ENCODE data around the gene CNIH3. TPM values are rescaled to one million over a fixed set of nuclear protein-coding genes. Genes with fewer than 3 reads are reported as not detected.

CNIH3 gene
- polyA plus RNA-seq, 2 donors, result 0.99 to 1.4 TPM

DNA sequence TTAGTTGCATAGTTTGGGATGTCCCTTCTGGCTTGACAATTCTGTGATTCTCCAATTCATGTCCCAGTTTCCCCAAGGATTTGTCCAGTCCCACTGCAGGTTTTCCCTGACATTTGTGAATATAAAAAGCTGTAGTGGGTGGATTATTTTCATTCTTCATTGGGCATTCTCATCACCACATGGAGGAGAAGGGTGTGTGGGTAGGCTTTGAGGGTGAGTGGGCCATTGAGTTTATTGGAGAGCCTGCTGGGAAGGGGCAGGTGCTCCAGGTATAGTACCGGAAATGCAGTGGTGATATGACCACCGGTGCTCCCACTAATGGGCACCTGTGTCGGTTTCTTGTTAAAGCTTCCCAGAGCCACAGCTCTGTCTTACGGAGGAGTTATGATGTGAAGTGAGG is 74.5 kb downstream of the CNIH3 start:
- Histone ChIP-seq H3K27me3 (ENCODE audit: control insufficient read depth in 1 of 2, insufficient read depth in 2 of 2, low read length in 2 of 2) (no peaks in the 10 kb centered on the region), H3K9me3 (ENCODE audit: control insufficient read depth in 2 of 2, insufficient read depth in 1 of 2, low read depth in 1 of 2, low read length in 1 of 2) (no peaks in the 10 kb centered on the region), H3K4me1 (ENCODE audit: control insufficient read depth in 2 of 2, insufficient read depth in 2 of 2, low read length in 1 of 2) (no peaks in the 10 kb centered on the region), H3K27ac (ENCODE audit: low read depth in 2 of 2, low read length in 1 of 2) (no peak overlapping the region), H3K36me3 (ENCODE audit: control insufficient read depth in 2 of 2, insufficient read depth in 2 of 2, low read length in 1 of 2) (no peaks in the 10 kb centered on the region), H3K4me3 (ENCODE audit: low read depth in 1 of 2, low read length in 2 of 2) (no peak overlapping the region)
- 98% methylated on average over 4 of the region's 4 CpGs for WGBS, 2 donors

GRCh38 chr1:224691148-224691925 is 75.2 kb downstream of the CNIH3 start:
- no peaks in the 10 kb centered on the region for H3K36me3 ChIP-seq (ENCODE audit: control insufficient read depth in 2 of 2, insufficient read depth in 2 of 2, low read length in 1 of 2)
- H3K27ac ChIP-seq (ENCODE audit: low read depth in 2 of 2, low read length in 1 of 2), result no peak overlapping the region
- WGBS, 2 donors, result 67 to 77% methylated on average over 4 of the region's 4 CpGs
- no peak overlapping the region for H3K4me3 ChIP-seq (ENCODE audit: low read depth in 1 of 2, low read length in 2 of 2)
- H3K4me1 ChIP-seq (ENCODE audit: control insufficient read depth in 2 of 2, insufficient read depth in 2 of 2, low read length in 1 of 2), result no peaks in the 10 kb centered on the region
- no peaks in the 10 kb centered on the region for H3K9me3 ChIP-seq (ENCODE audit: control insufficient read depth in 2 of 2, insufficient read depth in 1 of 2, low read depth in 1 of 2, low read length in 1 of 2)
- H3K27me3 ChIP-seq (ENCODE audit: control insufficient read depth in 1 of 2, insufficient read depth in 2 of 2, low read length in 2 of 2), result no peaks in the 10 kb centered on the region

GRCh38 chr1:224694969-224695368 is 78.9 kb downstream of the CNIH3 start:
- H3K27ac ChIP-seq (ENCODE audit: low read depth in 2 of 2, low read length in 1 of 2), result no peak overlapping the region
- H3K27me3 ChIP-seq (ENCODE audit: control insufficient read depth in 1 of 2, insufficient read depth in 2 of 2, low read length in 2 of 2), result no peaks in the 10 kb centered on the region
- no peaks in the 10 kb centered on the region for H3K36me3 ChIP-seq (ENCODE audit: control insufficient read depth in 2 of 2, insufficient read depth in 2 of 2, low read length in 1 of 2)
- no peaks in the 10 kb centered on the region for H3K9me3 ChIP-seq (ENCODE audit: control insufficient read depth in 2 of 2, insufficient read depth in 1 of 2, low read depth in 1 of 2, low read length in 1 of 2)
- H3K4me1 ChIP-seq (ENCODE audit: control insufficient read depth in 2 of 2, insufficient read depth in 2 of 2, low read length in 1 of 2), result no peaks in the 10 kb centered on the region
- WGBS, 2 donors, result 88 to 91% methylated on average over 3 of the region's 3 CpGs
- no peak overlapping the region for H3K4me3 ChIP-seq (ENCODE audit: low read depth in 1 of 2, low read length in 2 of 2)

GRCh38 chr1:224696021-224696420 is 79.9 kb downstream of the CNIH3 start:
- Histone ChIP-seq H3K4me3 (ENCODE audit: low read depth in 1 of 2, low read length in 2 of 2) (no peak overlapping the region), H3K27me3 (ENCODE audit: control insufficient read depth in 1 of 2, insufficient read depth in 2 of 2, low read length in 2 of 2) (no peaks in the 10 kb centered on the region)
- 72 to 76% methylated on average over 2 of the region's 2 CpGs for WGBS, 2 donors

GRCh38 chr1:224696891-224697765 is 81.0 kb downstream of the CNIH3 start:
- Histone ChIP-seq H3K9me3 (ENCODE audit: control insufficient read depth in 2 of 2, insufficient read depth in 1 of 2, low read depth in 1 of 2, low read length in 1 of 2) (no peaks in the 10 kb centered on the region), H3K4me3 (ENCODE audit: low read depth in 1 of 2, low read length in 2 of 2) (no peak overlapping the region), H3K36me3 (ENCODE audit: control insufficient read depth in 2 of 2, insufficient read depth in 2 of 2, low read length in 1 of 2) (no peaks in the 10 kb centered on the region), H3K4me1 (ENCODE audit: control insufficient read depth in 2 of 2, insufficient read depth in 2 of 2, low read length in 1 of 2) (no peaks in the 10 kb centered on the region), H3K27ac (ENCODE audit: low read depth in 2 of 2, low read length in 1 of 2) (no peak overlapping the region), H3K27me3 (ENCODE audit: control insufficient read depth in 1 of 2, insufficient read depth in 2 of 2, low read length in 2 of 2) (no peaks in the 10 kb centered on the region)
- 81 to 86% methylated on average over 14 of the region's 14 CpGs for WGBS, 2 donors

More at GRCh38 chr1:224696021-224696420, 79.9 kb downstream of the CNIH3 start:
- Histone ChIP-seq H3K27ac (ENCODE audit: low read depth in 2 of 2, low read length in 1 of 2) (no peak overlapping the region), H3K4me1 (ENCODE audit: control insufficient read depth in 2 of 2, insufficient read depth in 2 of 2, low read length in 1 of 2) (no peaks in the 10 kb centered on the region), H3K36me3 (ENCODE audit: control insufficient read depth in 2 of 2, insufficient read depth in 2 of 2, low read length in 1 of 2) (no peaks in the 10 kb centered on the region), H3K9me3 (ENCODE audit: control insufficient read depth in 2 of 2, insufficient read depth in 1 of 2, low read depth in 1 of 2, low read length in 1 of 2) (no peaks in the 10 kb centered on the region)

DNA sequence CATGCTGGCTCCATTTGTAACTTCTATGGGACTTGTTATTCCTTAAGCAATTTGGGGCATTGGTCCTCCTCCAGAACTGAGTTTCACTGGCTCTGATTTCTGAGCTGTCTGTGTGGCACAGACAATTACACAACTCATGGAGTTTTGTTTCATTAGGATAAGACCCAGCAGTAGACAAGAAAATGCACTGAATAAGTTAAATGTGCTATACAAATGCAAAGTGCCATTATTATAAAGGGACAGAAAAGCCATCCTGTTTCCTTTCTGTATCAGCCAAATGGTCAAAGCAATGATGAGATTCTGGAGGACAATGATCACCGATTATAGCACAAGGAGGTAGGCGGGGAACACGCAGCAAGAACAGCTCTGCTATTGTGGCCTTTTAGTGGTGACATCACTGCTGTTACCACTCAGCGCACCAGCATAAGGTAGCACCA is 81.9 kb downstream of the CNIH3 start:
- H3K27ac ChIP-seq (ENCODE audit: low read depth in 2 of 2, low read length in 1 of 2), result no peak overlapping the region
- WGBS, 2 donors, result 85 to 86% methylated on average over 4 of the region's 4 CpGs
- no peak overlapping the region for H3K4me3 ChIP-seq (ENCODE audit: low read depth in 1 of 2, low read length in 2 of 2)

DNA sequence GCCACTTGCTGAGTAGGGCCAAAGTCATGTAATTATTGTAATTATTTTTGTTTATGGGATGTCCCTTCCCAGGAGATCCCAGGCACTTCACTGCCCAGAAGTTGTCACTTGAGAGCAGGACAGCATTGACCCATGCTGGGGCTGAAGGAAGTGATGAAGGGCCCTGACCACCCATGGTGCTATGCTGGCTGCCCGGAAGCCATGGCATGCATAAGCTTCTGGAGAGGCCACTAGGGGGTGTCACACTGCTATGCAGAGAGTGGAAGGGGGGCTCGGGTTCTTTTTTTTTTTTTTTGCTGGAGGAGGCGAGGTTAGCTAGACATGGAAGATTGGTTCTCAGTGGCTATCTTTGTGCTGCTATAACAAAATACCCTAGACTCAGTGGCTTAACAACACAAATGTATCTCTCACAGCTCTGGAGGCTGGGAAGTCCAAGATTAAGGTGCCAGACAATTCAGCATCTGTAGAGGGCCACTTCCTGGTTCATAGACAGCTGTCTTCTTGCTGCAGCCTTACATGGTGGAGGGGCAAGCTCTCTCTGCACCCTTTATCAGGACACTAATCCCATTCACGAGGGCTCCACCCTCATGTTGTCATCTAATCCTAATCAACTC is 84.9 kb downstream of the CNIH3 start:
- Histone ChIP-seq H3K27ac (ENCODE audit: low read depth in 2 of 2, low read length in 1 of 2) (no peak overlapping the region), H3K4me3 (ENCODE audit: low read depth in 1 of 2, low read length in 2 of 2) (no peak overlapping the region), H3K36me3 (ENCODE audit: control insufficient read depth in 2 of 2, insufficient read depth in 2 of 2, low read length in 1 of 2) (no peaks in the 10 kb centered on the region), H3K4me1 (ENCODE audit: control insufficient read depth in 2 of 2, insufficient read depth in 2 of 2, low read length in 1 of 2) (no peaks in the 10 kb centered on the region), H3K27me3 (ENCODE audit: control insufficient read depth in 1 of 2, insufficient read depth in 2 of 2, low read length in 2 of 2) (no peaks in the 10 kb centered on the region), H3K9me3 (ENCODE audit: control insufficient read depth in 2 of 2, insufficient read depth in 1 of 2, low read depth in 1 of 2, low read length in 1 of 2) (no peaks in the 10 kb centered on the region)
- 66 to 75% methylated on average over 4 of the region's 4 CpGs for WGBS, 2 donors

More for the DNA sequence above, 81.9 kb downstream of the CNIH3 start:
- H3K9me3 ChIP-seq (ENCODE audit: control insufficient read depth in 2 of 2, insufficient read depth in 1 of 2, low read depth in 1 of 2, low read length in 1 of 2), result no peaks in the 10 kb centered on the region
- no peaks in the 10 kb centered on the region for H3K4me1 ChIP-seq (ENCODE audit: control insufficient read depth in 2 of 2, insufficient read depth in 2 of 2, low read length in 1 of 2)
- no peaks in the 10 kb centered on the region for H3K36me3 ChIP-seq (ENCODE audit: control insufficient read depth in 2 of 2, insufficient read depth in 2 of 2, low read length in 1 of 2)
- no peaks in the 10 kb centered on the region for H3K27me3 ChIP-seq (ENCODE audit: control insufficient read depth in 1 of 2, insufficient read depth in 2 of 2, low read length in 2 of 2)

DNA sequence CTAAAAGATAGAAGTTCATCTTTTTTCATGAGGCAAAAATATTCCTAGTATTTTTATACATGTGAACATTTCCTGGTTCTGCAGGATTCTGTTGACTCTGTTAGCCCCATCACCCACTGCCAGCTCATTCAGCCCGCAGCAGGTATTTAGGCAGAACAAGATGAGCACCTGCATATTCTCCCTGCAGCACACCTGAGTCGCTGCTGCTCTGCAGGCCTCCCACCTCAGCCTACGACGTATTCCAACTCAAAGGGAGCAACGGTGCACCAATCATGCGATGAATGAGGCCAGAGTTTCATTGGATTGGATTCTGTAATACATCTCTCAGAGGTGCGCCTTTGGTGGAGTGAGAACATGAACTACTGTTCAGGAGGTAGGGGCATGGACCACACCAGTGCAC is 87.6 kb downstream of the CNIH3 start:
- Histone ChIP-seq H3K27me3 (ENCODE audit: control insufficient read depth in 1 of 2, insufficient read depth in 2 of 2, low read length in 2 of 2) (no peaks in the 10 kb centered on the region), H3K4me3 (ENCODE audit: low read depth in 1 of 2, low read length in 2 of 2) (no peak overlapping the region), H3K4me1 (ENCODE audit: control insufficient read depth in 2 of 2, insufficient read depth in 2 of 2, low read length in 1 of 2) (no peaks in the 10 kb centered on the region), H3K36me3 (ENCODE audit: control insufficient read depth in 2 of 2, insufficient read depth in 2 of 2, low read length in 1 of 2) (no peaks in the 10 kb centered on the region), H3K9me3 (ENCODE audit: control insufficient read depth in 2 of 2, insufficient read depth in 1 of 2, low read depth in 1 of 2, low read length in 1 of 2) (no peaks in the 10 kb centered on the region), H3K27ac (ENCODE audit: low read depth in 2 of 2, low read length in 1 of 2) (no peak overlapping the region)
- WGBS, 2 donors, result 78 to 82% methylated on average over 7 of the region's 7 CpGs

GRCh38 chr1:224704107-224704735 is 88.1 kb downstream of the CNIH3 start:
- Histone ChIP-seq H3K36me3 (ENCODE audit: control insufficient read depth in 2 of 2, insufficient read depth in 2 of 2, low read length in 1 of 2) (no peaks in the 10 kb centered on the region), H3K9me3 (ENCODE audit: control insufficient read depth in 2 of 2, insufficient read depth in 1 of 2, low read depth in 1 of 2, low read length in 1 of 2) (no peaks in the 10 kb centered on the region), H3K27ac (ENCODE audit: low read depth in 2 of 2, low read length in 1 of 2) (no peak overlapping the region), H3K4me3 (ENCODE audit: low read depth in 1 of 2, low read length in 2 of 2) (no peak overlapping the region), H3K4me1 (ENCODE audit: control insufficient read depth in 2 of 2, insufficient read depth in 2 of 2, low read length in 1 of 2) (no peaks in the 10 kb centered on the region), H3K27me3 (ENCODE audit: control insufficient read depth in 1 of 2, insufficient read depth in 2 of 2, low read length in 2 of 2) (no peaks in the 10 kb centered on the region)
- WGBS, 2 donors, result 85 to 86% methylated on average over 8 of the region's 8 CpGs
